ENCODE results near the gene PTPN12.
"Not testable (repeated sequence)": the region's sequence is repeated elsewhere in the genome, so short reads cannot be mapped to it uniquely, and the experiment has no call there.

Gene PTPN12

GRCh38 chr7:77538281-77539212 is 1.5 kb downstream of the PTPN12 start:
- peak; percentile 87 for DNase-seq (ENCODE audit: extremely low read depth, low read depth)
- H3K4me3 ChIP-seq (replicated peaks; ENCODE audit: low read depth, low read length), result peak overlapping the region; percentile 91
- TF ChIP-seq CTCF (IDR thresholded peaks at IDR 0.05; ENCODE audit: low read depth, low read length, missing control alignments), result no peak

GRCh38 chr7:77540402-77540822 is 3.3 kb downstream of the PTPN12 start:
- DNase-seq (ENCODE audit: extremely low read depth, low read depth), result no peak
- H3K4me3 ChIP-seq (replicated peaks; ENCODE audit: low read depth, low read length), result no peak overlapping the region
- TF ChIP-seq CTCF (IDR thresholded peaks at IDR 0.05; ENCODE audit: low read depth, low read length, missing control alignments), result no peak

GRCh38 chr7:77540993-77541392 is 3.9 kb downstream of the PTPN12 start:
- H3K4me3 ChIP-seq (replicated peaks; ENCODE audit: low read depth, low read length); DNase-seq (ENCODE audit: extremely low read depth, low read depth): not testable (repeated sequence)

- DNase-seq (ENCODE audit: extremely low read depth, low read depth), result no peak
- no peak for TF ChIP-seq CTCF (IDR thresholded peaks at IDR 0.05; ENCODE audit: low read depth, low read length, missing control alignments)
- no peak overlapping the region for H3K4me3 ChIP-seq (replicated peaks; ENCODE audit: low read depth, low read length)
Measured at GRCh38 chr7:77542409-77542808, 5.3 kb downstream of the PTPN12 start.

- no peak for TF ChIP-seq CTCF (IDR thresholded peaks at IDR 0.05; ENCODE audit: low read depth, low read length, missing control alignments)
- H3K4me3 ChIP-seq (replicated peaks; ENCODE audit: low read depth, low read length), result no peak overlapping the region
- DNase-seq (ENCODE audit: extremely low read depth, low read depth), result no peak
Measured at GRCh38 chr7:77542895-77543294, 5.8 kb downstream of the PTPN12 start.

- no peak for DNase-seq (ENCODE audit: extremely low read depth, low read depth)
- TF ChIP-seq CTCF (IDR thresholded peaks at IDR 0.05; ENCODE audit: low read depth, low read length, missing control alignments), result no peak
- no peak overlapping the region for H3K4me3 ChIP-seq (replicated peaks; ENCODE audit: low read depth, low read length)
Measured at GRCh38 chr7:77543910-77544309, 6.8 kb downstream of the PTPN12 start.

GRCh38 chr7:77544518-77544917 is 7.4 kb downstream of the PTPN12 start:
- no peak overlapping the region for H3K4me3 ChIP-seq (replicated peaks; ENCODE audit: low read depth, low read length)
- no peak for DNase-seq (ENCODE audit: extremely low read depth, low read depth)
- no peak for TF ChIP-seq CTCF (IDR thresholded peaks at IDR 0.05; ENCODE audit: low read depth, low read length, missing control alignments)
